HG02588 (cell line): ENCODE results near the gene NRARP.

Experiments used
- ATAC-seq: cut with Tn5 transposase; IDR thresholded peaks from one replicate; pipeline ENCODE4 v1.9.1; 2021; ENCODE audit warnings: mild to moderate bottlenecking, moderate library complexity; ENCODE audit not compliant: unreplicated experiment

Gene NRARP

DNA sequence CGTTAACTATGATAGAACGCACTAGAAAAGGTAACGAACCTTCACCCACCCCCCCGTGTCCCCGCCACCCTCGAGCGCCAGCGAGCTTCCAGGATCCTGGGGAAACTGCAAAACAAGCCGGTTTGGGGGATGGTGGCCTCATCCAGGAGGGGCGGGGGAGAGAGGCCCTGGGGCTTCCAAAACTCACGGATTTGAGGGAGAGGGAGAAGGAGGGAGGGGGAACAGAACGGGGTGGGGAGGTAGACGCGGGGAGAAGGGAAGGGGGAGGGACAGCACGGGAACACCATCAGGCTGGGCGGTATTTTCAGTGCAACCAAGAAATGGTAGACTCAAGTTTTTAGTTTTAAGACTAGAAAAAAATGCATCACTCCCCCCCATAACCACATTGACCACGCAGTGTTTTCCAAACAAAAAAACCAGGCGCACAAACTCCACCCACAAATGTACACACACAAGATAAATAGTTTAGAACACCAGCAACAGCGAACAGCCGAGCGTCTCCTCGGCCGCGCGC is 1.4 kb downstream of the NRARP start:
- no peak for ATAC-seq

DNA sequence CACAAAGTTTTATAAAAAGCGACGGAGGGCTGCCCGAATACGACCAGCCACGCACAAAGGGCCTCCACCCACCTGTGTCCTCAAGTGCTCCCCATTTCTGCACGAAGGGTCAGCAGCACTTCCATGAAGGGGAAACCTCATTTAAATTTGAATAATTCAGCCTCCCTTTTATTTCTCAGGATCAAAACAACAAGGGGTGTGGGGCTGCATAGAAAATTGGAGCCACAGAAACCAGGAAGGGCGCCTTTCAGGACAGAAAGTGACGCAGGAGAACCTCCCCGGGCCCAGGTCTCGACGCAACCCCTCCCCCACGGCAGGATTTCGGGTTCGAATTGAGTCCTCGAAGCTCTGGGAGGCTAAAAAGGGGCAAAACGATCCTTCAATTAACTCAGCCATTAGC is 2.1 kb downstream of the NRARP start:
- no peak for ATAC-seq

DNA sequence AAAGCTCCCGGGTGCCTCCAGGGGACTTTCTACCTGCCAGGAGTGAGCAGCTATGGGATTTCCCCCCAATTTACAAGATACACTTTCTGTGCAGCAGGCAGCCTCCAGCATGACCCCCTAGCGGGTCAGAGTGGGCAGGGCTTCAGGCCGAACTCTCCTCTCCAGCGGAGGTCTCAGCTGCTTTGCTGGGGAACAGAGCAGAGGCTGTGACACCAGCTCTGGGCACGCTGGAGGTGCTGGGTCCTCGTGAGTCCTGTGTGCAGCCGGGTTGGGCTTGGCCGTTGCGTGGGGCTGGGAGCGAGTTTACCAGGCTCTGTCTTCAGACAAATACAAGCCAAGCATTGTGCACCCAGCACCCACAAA is 2.9 kb downstream of the NRARP start:
- no peak for ATAC-seq

DNA sequence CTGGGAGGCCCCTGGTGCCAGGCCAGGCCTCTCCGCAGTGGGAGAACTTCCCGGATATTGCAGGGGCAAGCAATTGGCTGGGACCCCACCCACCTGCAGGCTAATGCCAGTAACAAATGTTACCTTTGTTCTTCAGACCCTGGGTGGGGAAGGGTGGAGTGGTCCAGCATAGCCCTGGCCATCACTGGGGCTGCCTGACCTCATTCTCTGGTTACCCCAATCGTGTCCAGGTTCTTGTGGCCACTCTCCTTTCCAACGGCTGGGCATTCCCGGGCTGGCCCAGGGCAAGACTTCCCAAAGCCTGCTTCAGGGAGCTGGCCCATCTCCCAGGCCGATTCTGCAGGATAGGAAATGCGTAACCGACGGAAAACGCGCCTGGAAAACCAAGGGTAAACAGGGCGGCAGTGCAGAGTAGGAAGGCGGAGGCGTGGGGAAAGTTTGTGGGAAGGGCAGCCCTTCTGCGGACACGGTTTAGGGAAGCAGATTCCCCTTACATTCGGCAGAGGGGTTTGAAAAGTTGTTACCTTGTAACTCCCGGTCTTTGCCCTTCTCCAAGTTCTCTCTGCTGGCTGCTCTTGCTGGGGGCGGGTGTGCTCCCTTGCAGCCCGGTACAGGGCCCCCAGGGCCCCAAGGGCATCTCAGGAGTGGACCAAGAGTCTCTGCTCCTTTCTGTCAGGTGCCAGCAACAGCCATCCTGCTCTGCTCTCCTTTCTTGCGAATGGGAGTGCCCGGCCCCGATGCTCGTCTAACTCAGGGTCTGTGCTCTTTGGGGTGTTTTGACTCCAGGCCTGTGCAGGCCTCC is 3.5 kb downstream of the NRARP start:
- ATAC-seq = no peak

DNA sequence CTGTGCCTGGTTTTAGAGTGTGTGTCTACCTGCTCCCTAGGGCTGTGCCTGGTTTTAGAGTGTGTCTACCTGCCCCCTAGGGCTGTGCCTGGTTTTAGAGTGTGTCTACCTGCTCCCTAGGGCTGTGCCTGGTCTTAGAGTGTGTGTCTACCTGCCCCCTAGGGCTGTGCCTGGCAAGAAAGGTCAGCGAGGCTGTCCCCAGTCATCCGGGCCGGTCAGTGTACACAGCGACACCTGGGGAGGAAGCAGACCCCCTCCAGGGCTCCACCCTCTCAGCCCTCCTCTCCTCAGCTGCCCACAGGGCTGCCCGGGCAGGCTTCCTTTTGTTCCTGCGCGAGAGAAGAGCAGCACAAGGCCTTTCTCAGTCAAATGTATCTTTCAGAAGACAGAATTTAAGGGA is 4.1 kb downstream of the NRARP start:
- ATAC-seq = no peak

DNA sequence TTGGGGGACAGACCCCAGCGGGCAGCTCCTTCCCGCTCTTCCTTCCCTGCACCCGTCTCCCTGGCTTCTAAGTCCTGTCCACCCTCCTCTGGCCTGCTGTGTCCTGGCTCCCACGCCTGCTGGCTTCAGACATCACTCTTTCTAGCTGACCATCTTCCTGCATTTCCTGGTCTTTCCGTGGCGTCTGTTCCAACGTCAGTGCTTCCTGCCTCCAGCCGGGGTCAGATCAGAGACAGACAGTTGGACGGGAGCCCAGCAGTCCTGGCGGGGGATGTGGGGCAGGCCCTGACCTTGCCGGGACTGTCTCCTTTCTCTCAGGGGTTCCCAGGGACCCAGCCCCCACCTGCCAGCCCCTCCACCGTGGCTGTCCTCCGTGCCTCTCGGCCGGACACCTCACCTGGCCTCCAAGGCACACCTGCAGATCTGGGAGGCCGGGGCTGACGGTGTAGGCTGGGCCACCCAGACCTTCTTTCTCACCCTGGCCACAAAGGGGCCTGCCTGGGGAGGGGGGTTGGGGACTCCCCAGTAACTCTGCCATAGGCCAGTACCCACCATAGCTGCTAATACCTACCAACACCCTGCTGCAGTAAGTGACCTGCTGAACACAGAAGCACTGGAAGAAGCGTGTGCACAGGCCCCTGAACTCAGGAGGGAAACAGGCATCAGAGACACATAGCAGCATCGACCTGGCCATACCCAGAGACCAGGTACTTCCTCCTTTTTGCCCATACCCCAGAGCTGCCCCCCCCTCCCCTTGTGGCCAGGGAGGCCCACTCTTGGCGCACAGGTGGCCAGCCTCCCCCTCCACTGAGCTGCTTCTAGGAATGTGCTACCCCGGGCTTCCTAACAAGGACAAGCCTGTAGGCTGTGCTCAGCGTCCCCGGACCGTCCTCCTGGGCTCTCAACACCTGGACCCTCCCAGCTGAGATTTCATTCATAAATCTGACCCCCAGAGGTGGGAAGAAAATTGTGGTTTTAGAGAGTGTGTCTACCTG is 5.1 kb downstream of the NRARP start:
- no peak for ATAC-seq

DNA sequence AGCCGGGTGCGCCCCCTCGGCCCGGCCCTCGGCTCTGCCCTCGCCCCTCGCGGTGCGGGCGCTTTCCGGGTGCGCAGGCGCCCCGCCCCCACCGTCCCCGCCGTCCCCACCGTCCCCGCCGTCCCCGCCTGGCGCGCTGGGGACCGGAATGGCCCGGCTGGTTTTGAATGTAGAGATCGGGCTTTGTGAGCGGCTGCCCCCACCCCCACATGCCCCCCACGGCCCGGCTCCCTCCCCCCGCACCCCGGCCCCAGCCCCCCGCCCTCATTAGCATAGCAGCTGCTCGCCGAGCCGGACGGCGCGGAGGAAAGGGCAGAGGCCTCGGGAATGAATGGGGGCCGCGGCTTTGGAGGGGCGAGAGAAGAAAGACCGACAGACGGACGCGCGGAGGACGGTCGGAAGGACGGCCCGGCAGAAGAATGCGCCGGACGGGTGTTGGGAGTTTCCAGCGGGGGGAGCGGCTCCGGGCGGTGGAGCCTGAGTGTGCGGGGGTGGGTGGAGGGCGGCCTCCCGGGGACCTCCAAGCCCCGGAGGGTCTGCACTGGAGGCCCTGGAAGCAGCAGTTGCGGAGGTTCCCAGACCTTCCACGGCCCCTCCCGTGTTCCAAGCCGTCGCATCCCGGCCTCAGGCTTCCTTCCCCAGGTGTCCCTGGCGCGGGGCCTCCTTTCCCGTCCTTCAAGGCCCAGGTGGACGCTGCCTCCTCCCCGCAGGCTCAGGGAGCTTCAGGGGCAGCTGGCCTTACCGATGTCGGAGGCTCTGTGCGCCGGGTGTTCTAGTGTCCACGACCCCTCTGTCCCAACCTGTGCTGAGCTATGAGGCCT is 6.0 kb downstream of the NRARP start:
- no peak for ATAC-seq

DNA sequence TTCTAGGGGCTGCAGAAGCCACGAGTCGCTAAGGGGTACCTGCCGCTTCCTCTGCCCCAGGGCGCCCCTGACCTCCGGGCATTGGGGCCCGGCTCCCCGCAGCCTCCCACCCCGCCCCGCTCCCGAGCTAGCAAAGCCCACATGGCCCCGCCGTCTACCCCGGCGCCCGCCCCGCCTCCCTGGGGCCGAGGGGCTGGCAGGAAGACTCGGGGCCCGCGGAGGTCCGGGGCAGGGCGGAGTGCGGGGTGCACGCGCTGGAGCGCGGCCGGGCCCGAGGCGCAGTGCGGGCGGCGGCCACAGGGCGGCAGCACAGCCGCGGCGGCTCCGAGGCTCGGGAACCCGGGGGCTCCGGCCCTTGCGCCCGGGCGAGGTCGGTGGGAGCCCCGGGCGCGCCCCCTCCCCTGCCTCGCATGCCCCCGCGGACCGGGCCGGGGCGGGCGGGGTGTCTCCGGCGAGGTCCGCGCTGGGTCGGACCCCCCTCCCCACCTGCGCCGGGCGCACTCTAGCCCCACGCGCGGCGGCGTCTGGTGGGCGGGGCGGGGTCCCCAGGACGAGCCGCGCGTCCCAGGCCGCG is 6.7 kb downstream of the NRARP start:
- ATAC-seq = no peak

DNA sequence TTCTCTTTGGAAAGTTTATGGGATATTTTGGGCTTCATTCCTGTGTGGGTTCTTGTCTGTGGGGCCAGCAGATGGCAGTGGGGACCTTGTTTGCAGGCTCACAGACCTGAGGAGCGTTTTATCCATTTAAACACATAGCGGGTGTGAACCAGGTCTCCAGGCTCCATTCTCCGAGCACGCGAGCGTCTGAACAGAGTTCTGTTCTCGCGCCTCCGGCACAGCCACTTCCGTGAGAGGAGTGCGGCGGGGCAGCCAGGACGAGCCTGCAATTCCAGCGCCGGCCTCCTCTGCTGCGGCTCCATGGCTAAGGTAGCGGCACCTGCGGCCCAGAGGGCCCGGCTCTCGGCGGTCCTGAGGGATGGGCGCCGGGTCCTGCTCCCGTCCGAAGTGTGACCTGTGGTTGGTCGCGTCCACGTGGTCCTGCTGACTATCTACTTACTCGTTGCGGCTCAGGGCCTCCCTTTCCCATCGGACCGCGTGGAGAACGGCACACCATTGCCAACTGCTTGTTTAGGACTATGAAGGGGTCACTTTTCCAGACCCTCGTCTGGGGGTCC is 7.3 kb downstream of the NRARP start:
- no peak for ATAC-seq

DNA sequence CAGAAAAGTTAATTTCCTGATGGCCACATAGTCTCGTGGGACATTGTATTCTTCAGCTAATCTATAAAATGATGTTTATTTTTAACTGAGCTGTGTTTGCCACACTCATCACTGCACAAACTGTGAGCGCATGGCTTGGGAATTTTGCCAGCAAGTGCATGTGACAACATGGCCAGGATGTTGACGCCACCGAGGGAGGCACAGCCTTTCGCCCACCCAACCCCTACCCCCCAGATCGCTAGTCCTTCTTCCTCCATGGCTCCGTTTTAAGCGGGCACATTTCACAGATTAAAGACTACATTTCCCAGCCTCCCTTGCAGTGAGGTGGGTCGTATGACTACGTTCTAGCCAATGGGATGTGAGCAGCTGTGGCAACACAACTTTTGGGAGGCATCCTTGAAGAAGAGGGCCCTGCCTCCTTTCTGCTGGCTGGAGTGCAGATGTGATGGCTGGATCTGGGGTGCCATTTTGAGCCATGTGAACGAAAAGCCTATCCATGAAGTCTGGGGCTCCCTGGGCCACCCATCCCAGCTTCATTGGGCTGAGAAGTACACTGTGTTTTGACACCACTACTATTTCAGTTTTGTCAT is 7.9 kb downstream of the NRARP start:
- no peak for ATAC-seq

DNA sequence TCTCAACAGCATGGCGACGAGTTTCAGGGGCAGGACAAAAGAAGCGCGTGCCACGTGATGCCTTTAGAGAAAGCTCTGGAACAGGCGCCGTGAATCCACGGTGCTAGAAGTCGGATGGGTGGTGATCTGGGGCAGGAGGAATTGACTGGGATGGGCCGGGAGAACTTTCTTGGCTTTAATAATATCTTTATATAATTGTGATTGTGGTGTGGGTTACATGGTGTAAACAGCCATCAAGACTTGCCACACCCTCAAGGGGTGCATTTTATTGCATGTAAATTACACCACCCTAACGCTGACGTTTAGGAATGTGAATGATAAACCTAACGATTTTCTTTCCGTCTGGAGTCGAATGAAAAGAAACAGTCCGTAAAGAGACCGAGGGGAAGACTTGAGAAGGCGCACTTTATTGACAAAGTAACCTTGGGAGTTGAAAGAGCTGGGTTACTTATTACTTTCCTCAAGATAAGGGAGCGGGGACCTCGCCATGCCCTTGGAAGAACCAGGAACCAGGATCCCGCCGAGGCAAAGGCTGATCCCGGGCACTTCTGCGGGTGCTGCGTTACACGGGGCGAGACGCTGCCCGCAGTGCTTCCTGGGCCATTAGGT is 8.5 kb downstream of the NRARP start:
- ATAC-seq = no peak

DNA sequence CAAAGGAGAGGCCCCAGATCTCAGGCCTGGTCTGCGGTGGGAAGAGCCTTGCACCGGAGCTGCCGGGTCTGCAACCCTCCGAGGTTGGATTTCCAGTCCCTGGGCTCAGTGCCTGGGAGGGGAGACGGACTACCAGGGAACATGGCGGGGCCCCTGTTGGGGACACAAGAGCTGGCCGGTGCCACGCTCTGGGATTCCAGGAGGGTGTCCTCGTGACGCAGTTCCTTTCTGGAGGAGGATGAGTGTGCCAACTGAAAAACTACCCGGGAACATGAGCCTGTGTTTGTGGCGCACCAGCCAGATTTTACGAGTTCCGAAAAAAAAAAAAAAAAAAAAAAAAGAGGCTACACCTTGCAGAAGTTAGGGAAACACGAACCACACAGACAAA is 9.0 kb downstream of the NRARP start:
- no peak for ATAC-seq

DNA sequence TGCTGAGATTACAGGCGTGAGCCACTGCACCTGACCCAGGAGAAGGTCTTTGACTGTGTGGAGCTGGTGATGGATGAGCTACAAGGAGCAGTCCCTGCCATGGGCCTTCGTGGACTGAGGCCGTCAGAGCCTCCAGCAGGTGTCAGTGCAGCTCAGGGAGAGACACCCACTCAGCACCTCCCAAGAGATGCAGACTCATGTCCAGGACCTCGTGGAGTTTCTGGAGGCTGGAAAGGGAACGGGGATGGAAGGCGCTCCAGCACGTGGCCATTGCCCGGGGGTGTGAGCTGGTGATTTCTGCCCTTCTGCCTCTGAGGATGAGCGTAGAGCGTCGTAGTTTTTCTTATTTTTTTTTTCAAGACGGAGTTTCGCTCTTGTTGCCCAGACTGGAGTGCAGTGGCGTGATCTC is 15.1 kb downstream of the NRARP start:
- ATAC-seq = no peak

DNA sequence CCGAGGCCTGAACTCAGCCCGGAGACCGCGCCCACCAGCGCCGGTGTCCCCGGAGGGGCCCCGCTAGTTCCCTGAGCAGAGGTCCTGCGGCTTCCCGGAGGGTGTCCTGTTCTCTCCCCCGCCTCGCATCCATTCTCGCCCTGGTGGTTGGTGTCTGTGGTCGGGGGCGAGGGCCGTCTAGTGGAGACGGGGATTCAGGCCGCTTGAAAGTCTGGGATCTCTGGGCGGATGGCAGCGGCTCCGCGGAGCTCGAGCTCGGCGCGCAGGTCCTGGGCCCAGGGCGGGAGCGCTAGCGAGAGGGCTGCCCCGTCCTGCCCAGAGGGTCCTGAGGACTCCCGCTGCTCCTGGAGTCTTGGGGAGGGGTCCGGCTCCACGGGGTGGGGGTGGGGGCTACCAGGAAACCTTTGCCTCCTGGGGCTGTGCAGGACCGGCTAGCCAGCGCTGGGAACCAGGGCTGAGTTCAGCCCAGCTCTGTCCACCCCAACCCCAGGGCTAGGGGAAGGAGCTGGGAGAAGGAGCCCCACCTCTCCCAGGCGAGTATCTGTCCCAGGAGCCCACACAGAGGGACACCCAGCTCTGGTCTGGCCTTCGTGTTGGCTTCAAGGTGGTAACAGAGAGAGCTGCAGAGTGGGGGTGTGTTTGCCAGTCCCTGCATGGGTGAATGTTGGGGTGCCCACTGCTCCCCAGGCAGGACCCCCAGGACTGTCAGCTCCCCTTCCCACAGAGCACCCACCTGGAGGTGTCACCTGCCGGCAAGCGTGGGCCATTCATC is 20.5 kb downstream of the NRARP start:
- ATAC-seq = no peak

DNA sequence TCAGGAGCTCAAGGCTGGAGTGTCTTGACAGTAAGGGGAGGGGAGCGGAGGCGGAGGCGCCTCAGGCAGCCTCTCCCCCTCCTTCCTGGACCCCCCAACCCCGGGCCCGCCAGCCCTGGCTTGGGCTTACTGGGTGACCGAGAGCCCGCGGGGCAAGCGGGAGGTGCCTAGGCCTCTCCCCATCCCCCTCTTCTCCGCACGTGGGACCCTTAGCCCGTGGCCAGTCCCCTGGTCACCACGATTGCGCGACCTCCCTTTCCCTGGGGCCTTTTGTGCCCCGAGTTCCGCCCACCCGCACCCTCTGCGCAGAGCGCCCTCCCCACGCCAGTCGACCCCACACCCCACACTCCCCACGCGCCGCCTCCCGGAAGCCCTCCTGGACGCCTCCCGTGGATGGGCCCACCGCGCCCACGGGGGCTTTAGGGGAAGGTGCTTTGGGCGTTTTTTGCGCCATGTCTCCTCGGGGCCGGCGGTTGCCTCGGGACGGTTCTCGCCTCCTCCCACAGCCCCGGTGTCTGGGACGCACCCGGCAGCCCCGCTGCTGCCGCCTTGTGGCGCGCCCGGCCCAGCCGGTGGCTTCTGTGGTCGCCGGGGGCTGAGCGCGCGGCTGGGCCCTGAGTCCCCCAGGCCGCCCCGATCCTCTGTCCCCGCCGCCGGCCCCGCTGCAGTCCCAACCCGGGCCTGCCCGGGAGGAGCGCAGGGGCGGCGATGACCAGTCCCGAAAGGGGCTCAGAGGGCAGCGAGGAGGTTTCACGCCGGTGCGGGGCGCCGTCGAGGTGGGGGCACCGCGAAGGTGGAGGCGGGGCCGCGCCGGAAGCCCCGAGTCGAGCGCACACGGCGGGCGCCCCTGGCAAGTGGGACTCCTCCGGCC is 21.4 kb downstream of the NRARP start:
- ATAC-seq = no peak

DNA sequence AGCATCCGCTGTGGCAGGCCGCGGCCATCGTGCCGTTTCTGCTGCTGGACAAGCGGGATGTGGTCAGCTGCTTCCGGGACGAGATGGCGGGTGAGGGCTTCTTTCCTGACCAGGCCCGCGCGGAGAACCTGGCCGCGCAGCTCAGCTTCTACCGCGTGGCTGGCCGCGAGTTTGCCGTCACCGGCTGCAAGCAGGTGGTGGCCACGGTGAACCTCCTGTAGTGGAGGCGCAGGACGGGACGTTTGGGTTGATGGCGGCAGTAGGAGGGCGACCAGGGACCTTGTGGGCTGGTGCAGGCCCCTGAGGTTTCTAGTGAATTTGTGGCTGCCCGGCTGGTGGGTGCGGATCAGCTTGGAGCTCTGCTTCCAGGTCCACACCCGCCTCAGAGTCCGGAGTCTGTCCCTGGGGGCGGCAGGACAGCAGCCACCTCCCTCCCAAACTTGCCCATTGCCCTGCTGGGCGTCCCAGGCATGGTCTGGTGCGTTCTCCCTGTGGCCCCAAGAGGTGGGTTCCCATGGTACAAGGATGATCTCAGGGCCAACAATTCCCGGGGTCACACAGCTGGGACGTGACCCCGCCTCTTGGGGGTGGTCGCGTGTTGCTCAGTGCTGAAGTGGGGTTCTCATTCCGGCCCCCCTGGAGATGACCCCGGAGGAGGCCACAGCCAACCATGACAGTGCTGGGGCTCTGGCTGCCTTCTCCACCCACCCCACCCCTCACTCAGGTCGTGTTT is 22.2 kb downstream of the NRARP start:
- ATAC-seq = no peak
